ENCODE measurements around the gene RNU1-1.
"Not testable (repeated sequence)": the region's sequence is repeated elsewhere in the genome, so short reads cannot be mapped to it uniquely, and the experiment has no call there.

GRCh38 chr1:16500466-16500865 is 13.6 kb downstream of the RNU1-1 start:
- TF ChIP-seq CREM (CRISPR knock-in tag; IDR thresholded peaks at IDR 0.05); CTCF (IDR thresholded peaks at IDR 0.05); CREB1 (CRISPR knock-in tag; IDR thresholded peaks at IDR 0.05); AFF4 (CRISPR knock-in tag; IDR thresholded peaks at IDR 0.05; ENCODE audit: borderline replicate concordance); NR3C1 (CRISPR knock-in tag; conservative IDR thresholded peaks at IDR 0.05; ENCODE audit: low read depth); E2F4 (CRISPR knock-in tag; IDR thresholded peaks at IDR 0.05; ENCODE audit: borderline replicate concordance, low read depth); FOXK1 (CRISPR knock-in tag; IDR thresholded peaks at IDR 0.05); MAX (CRISPR knock-in tag; IDR thresholded peaks at IDR 0.05); SOX15 (CRISPR knock-in tag; IDR thresholded peaks at IDR 0.05); E2F1 (CRISPR knock-in tag; IDR thresholded peaks at IDR 0.05); PRDM15 (CRISPR knock-in tag; IDR thresholded peaks at IDR 0.05); JUN (CRISPR knock-in tag; IDR thresholded peaks at IDR 0.05): not testable (repeated sequence)

Measured in WTC11 (cell line).